ENCODE data around the gene RPL37A.

The RPL37A gene

DNA sequence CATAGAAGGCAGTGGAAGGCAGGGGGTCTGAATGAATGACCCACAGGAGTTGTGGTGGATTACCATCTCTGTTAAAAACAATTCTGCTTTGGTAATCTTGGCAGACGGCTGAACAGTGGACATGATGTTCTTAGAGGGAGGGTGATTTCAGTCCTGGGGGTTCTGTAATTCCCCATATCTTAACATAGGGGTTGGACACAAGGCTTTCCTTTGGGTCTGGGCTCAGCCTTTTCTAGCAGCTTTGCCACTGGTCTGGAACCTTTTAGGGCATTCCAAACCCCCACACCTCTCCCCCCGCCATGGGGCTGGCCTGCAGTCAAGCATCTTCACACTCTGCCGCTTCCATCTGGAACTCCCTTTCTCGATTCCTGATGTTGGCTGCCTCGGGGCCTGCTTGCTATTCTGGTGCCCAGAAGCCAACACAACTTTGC is 50.3 kb downstream of the RPL37A start:
- DNase-seq (ENCODE audit: low spot score), result peak; percentile 36

DNA sequence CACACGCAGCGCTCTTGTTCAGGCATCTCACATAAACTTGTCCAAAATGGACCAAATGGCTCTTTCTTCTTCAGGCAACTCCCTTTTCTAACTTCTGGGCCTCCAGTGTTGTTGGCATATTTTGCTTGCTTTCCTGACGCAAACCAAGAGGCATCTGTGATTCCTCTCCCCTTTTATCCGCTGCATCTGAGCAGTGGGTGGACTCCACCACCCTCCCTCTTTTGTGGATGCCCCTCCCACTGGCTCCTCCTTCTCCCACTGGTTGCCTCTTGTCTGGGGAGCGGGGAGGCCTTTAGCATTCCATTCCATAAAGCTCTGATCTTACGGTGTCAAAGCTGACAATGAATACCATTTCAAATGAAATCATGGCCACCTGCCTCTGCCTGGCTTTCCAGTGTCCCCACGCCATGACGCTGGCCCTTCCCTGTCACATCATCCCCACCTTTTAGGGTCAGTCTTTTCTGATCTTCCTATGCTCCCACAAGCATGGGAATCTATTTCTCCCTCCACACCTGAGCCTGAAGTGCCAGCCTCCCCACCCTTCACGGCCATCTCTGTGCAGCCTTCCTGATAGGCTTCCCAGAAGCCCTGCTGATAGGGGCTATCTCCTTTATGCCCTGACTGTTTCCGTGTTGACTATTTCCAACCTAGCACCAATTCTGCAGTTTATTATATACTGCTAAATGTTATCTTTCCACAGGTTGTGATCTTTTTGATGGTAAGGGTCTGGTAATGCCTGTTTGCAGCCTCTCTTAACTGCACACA is 51.5 kb downstream of the RPL37A start:
- DNase-seq (ENCODE audit: low spot score), result no peak

DNA sequence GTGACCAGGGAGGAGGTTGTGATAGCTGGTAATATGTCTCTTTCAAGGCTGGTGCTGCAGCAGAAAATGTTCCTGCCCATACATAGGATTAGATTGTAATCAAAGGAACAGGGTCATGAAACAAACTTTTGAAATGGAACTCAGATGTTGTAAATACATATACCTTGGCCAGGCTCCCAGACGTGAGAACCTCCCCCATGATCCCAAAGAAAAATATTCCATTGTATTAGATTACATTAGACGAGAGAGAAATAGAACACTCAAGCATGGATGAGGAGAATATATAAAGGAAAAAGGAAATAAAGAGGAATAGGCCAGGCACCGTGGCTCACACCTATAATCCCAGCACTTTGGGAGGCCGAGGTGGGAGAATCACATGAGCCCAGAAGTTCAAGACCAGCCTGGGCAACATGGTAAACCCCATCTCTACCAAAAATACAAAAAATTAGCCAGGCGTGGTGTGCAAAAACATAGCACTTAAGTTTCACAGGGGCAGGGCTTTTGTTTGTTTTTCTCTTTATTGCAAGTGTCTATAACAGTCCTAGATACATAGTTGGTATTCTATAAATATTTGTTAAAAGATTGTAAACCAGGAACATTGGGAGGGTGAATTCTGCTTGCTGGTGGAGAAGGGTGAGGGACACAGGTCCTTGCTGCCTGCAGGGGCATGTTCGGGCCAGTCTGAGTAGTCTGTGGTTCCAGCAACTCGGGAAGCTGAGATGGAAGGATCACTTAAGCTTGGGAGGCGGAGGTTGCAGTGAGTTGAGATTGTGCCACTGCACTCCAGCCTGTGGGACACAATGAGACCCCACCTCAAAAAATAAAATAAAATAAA is 52.8 kb downstream of the RPL37A start:
- peak; percentile 35 for DNase-seq (ENCODE audit: low spot score)

DNA sequence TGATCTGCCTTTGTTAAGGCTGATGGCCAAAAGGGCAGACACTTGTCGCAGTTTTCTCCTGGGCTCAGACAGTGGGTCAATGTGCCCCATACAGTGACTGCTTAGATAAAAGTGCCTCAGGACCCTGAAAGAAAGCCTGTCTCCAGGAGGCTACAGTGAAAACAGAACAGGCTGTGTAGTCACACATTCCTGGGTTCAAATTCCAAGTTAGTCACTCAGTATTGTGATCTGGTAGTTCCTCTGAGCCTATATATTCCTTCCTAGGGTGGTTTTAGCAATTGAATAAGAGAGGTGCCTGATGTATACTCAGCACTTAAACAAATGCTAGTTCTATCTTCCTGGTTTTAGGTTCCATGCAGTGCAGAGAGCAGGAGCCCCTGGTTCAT is 54.4 kb downstream of the RPL37A start:
- DNase-seq (ENCODE audit: low spot score), result peak; percentile 33
